Keratinocyte (primary cell): Measurements from ENCODE around the gene SMLR1. TPM values are rescaled to one million over a fixed set of nuclear protein-coding genes. Genes with fewer than 3 reads are reported as not detected.

Experiments used
- DNase-seq: peaks from one replicate; pipeline ENCODE4 v3.0.0-alpha.2; 2011; ENCODE audit warnings: low read depth, missing footprints, low spot score
- FAIRE-seq: peaks from 2 replicates; lab custom pipeline; 2011; peaks lifted over from hg19 to GRCh38; lab: Jason Lieb, UNC
- H2AFZ ChIP-seq: 2 replicates; pipeline ENCODE4 v1.6.0; 2012; ENCODE audit warnings: low read length, control low read depth, inconsistent platforms; ENCODE audit not compliant: control insufficient read depth
- H3K27ac ChIP-seq: 2 replicates; pipeline ENCODE4 v1.5.1; 2011; ENCODE audit warnings: low read length; ENCODE audit not compliant: control insufficient read depth, insufficient read depth
- H3K27me3 ChIP-seq: 3 replicates; pipeline ENCODE4 v1.6.0; 2011; ENCODE audit warnings: low read length; ENCODE audit not compliant: control insufficient read depth, insufficient read depth; ENCODE audit errors: extremely low read depth
- H3K36me3 ChIP-seq, 2 experiments: 2 replicates in 1 of 2; 3 replicates in 1 of 2; pipeline ENCODE4 v1.5.1; 2011; ENCODE audit warnings: low read length in 2 of 2, mild to moderate bottlenecking in 1 of 2; ENCODE audit not compliant: control insufficient read depth in 2 of 2, insufficient read depth in 2 of 2; ENCODE audit errors: extremely low read depth in 1 of 2
- H3K4me1 ChIP-seq: 3 replicates; pipeline ENCODE4 v1.5.1; 2011; ENCODE audit warnings: low read length; ENCODE audit not compliant: control insufficient read depth, insufficient read depth; ENCODE audit errors: extremely low read depth
- H3K4me2 ChIP-seq: 3 replicates; pipeline ENCODE4 v1.6.0; 2011; ENCODE audit warnings: low read depth, low read length; ENCODE audit not compliant: control insufficient read depth, insufficient read depth; ENCODE audit errors: extremely low read depth
- H3K4me3 ChIP-seq, 3 experiments: fragments of 200-600 bp in 1 of 3; sonication (generic) in 1 of 3; 2 replicates in 2 of 3; 3 replicates in 1 of 3; pipeline ENCODE4 v1.5.1; 2011 to 2016; ENCODE audit warnings: low read length in 3 of 3, mild to moderate bottlenecking in 3 of 3, control low read depth in 2 of 3, inconsistent platforms in 1 of 3, low read depth in 1 of 3, mixed read lengths in 1 of 3, mixed run types in 1 of 3, moderate library complexity in 1 of 3; ENCODE audit not compliant: control insufficient read depth in 2 of 3, insufficient read depth in 2 of 3; ENCODE audit errors: extremely low read depth in 1 of 3
- H3K79me2 ChIP-seq: 2 replicates; pipeline ENCODE4 v1.6.0; 2012; ENCODE audit warnings: low read length; ENCODE audit not compliant: control insufficient read depth, insufficient read depth
- H3K9ac ChIP-seq: 3 replicates; pipeline ENCODE4 v1.6.0; 2011; ENCODE audit warnings: low read length; ENCODE audit not compliant: control insufficient read depth, insufficient read depth; ENCODE audit errors: extremely low read depth
- H3K9me1 ChIP-seq: 3 replicates; pipeline ENCODE4 v1.6.0; 2011; ENCODE audit warnings: low read length; ENCODE audit not compliant: control insufficient read depth, insufficient read depth; ENCODE audit errors: extremely low read depth
- H3K9me3 ChIP-seq: 2 replicates; pipeline ENCODE4 v1.5.1; 2012; ENCODE audit warnings: low read depth, low read length; ENCODE audit not compliant: control insufficient read depth
- H4K20me1 ChIP-seq: 3 replicates; pipeline ENCODE4 v1.6.0; 2011; ENCODE audit warnings: low read length; ENCODE audit not compliant: control insufficient read depth, insufficient read depth; ENCODE audit errors: extremely low read depth
- CTCF ChIP-seq, 3 experiments: IDR thresholded peaks in 1 of 3; conservative IDR thresholded peaks in 1 of 3; optimal IDR thresholded peaks in 1 of 3; 2 replicates in 2 of 3; 3 replicates in 1 of 3; pipeline versions ENCODE3 to v1.5.1; 2011; ENCODE audit warnings: low read length in 3 of 3, mild to moderate bottlenecking in 3 of 3, moderate library complexity in 2 of 3, control low read depth in 1 of 3, inconsistent platforms in 1 of 3; ENCODE audit not compliant: insufficient read depth in 2 of 3; ENCODE audit errors: extremely low read depth in 1 of 3
- EZH2 ChIP-seq: IDR thresholded peaks from one replicate; pipeline ENCODE4 v1.6.1; 2012; ENCODE audit warnings: inconsistent platforms, mild to moderate bottlenecking, low read length, moderate library complexity
- dilution Hi-C: fragments of 300-500 bp; cut with MboI; formaldehyde crosslinking; loops from one replicate; pipeline ENCODE4 v1.7.0; 2020; ENCODE audit warnings: low sequenced_read_pairs; ENCODE audit not compliant: extremely low pct_ligation_motif_present
- polyA plus RNA-seq, 5 experiments: library from polyadenylated mRNA; depleted of rRNA in 3 of 5; stranded (reverse) in 3 of 5; stranded (forward) in 1 of 5; unstranded in 1 of 5; fragments of >200 nt; gene quantifications; 1 replicate in 1 of 5; 2 replicates in 3 of 5; 3 replicates in 1 of 5; pipeline versions ENCODE4 v1.2.1 to v1.2.3, GENCODE V29; 2011 to 2012; ENCODE audit warnings: missing spikeins in 2 of 5, low read depth in 1 of 5, low replicate concordance in 1 of 5

The SMLR1 gene
- polyA plus RNA-seq, 1 donor (not counting 4 experiments of a cell fraction or from before 2014, with no cell fraction given): not detected

GRCh38 chr6:130810307-130811030, 16.7 kb upstream of the SMLR1 start:
- H3K9ac ChIP-seq: no peak overlapping the region
- TF ChIP-seq CTCF (optimal IDR thresholded peaks at IDR 0.05 in 1 of 3, IDR thresholded peaks at IDR 0.05 in 1 of 3, conservative IDR thresholded peaks at IDR 0.05 in 1 of 3; ENCODE audit: extremely low read depth in 1 of 3, insufficient read depth in 2 of 3, low read length in 3 of 3): no peak
- TF ChIP-seq EZH2: no peak
- H3K4me3 ChIP-seq: no peak overlapping the region
- dilution Hi-C loops: no loop called here
- H3K4me1 ChIP-seq: no peaks in the 10 kb centered on the region
- H3K4me2 ChIP-seq: no peak overlapping the region
- H3K9me3 ChIP-seq: no peaks in the 10 kb centered on the region
- no peaks in the 10 kb centered on the region for H3K79me2 ChIP-seq
- no peaks in the 10 kb centered on the region for H4K20me1 ChIP-seq
- DNase-seq (no peak), FAIRE-seq (no peak)
- H3K9me1 ChIP-seq: no peaks in the 10 kb centered on the region
- no peaks in the 10 kb centered on the region for H3K36me3 ChIP-seq
- H2AFZ ChIP-seq: no peak overlapping the region
- no peak overlapping the region for H3K27ac ChIP-seq
- no peaks in the 10 kb centered on the region for H3K27me3 ChIP-seq

DNA sequence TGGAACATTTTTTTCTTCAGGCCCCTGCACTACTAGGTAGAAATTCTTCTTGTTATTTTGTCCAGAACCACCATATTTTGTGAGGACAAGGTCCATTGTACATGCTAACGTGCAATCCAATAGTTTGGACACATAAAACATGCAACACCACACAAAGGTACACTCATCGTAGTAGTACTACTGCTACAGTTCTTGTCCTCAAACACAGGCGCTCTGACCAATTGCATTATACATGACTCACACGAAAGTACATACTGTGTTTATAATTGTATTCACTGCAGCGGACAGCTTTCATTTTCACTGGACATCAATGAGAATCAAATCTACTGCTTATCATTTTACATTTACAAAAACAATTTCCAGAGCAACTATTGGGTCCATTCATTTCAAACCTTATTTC, 15.3 kb upstream of the SMLR1 start:
- Histone ChIP-seq H3K4me1 (no peaks in the 10 kb centered on the region), H4K20me1 (no peaks in the 10 kb centered on the region), H3K9me3 (no peaks in the 10 kb centered on the region), H3K9ac (no peak overlapping the region), H3K79me2 (no peaks in the 10 kb centered on the region), H3K27me3 (no peaks in the 10 kb centered on the region), H3K9me1 (no peaks in the 10 kb centered on the region), H3K4me3 (no peak overlapping the region), H2AFZ (no peak overlapping the region), H3K4me2 (no peak overlapping the region), H3K36me3 (no peaks in the 10 kb centered on the region), H3K27ac (no peak overlapping the region)
- no peak for DNase-seq
- dilution Hi-C loops: no loop called here
- TF ChIP-seq CTCF (optimal IDR thresholded peaks at IDR 0.05 in 1 of 3, IDR thresholded peaks at IDR 0.05 in 1 of 3, conservative IDR thresholded peaks at IDR 0.05 in 1 of 3; ENCODE audit: extremely low read depth in 1 of 3, insufficient read depth in 2 of 3, low read length in 3 of 3) (no peak), EZH2 (no peak)
- FAIRE-seq: no peak
